HG03354 (cell line): ENCODE data around the gene ZDHHC9.

Experiments
- ATAC-seq: cut with Tn5 transposase; IDR thresholded peaks from one replicate; pipeline ENCODE4 v1.9.1; 2021; ENCODE audit warnings: mild to moderate bottlenecking; ENCODE audit not compliant: unreplicated experiment, poor library complexity, severe bottlenecking

Gene ZDHHC9

DNA sequence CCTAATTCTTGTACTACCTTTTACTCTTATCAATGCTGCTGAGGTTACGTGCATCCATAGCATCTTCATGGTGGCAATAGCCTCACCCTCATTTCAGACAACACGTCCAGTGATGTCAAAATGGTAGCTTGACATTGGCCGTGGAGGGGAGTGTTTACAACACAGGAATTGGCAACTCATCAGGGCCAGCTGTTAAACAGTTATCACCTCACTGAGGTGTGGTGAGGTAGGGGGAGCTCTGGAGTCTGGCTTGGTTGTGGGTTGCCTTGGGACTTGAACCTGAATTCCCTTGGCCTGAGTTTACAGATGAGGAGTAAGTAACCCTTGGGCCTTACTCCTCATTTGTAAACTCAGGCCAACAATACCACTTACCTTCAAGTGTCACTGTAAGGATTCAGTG lies 53.5 kb downstream of the ZDHHC9 start:
- no peak for ATAC-seq

DNA sequence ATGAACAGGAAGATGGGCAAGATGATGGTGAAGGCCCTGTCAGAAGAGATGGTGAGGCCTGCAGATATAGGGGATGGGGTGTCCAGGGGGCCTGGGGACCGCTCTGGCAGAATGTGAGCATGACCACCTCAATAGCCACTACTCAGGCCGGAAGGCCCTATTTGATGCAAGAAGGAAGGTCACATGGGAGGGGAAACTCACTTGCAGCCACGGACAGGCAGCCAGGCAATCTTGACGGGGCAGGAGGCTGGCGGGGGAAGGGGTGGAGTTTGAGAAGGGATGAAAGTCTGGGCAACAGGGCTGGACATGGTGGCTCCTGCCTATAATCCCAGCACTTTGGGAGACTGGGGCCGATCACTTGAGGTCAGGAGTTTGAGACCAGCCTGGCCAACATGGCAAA lies 55.2 kb downstream of the ZDHHC9 start:
- no peak for ATAC-seq

DNA sequence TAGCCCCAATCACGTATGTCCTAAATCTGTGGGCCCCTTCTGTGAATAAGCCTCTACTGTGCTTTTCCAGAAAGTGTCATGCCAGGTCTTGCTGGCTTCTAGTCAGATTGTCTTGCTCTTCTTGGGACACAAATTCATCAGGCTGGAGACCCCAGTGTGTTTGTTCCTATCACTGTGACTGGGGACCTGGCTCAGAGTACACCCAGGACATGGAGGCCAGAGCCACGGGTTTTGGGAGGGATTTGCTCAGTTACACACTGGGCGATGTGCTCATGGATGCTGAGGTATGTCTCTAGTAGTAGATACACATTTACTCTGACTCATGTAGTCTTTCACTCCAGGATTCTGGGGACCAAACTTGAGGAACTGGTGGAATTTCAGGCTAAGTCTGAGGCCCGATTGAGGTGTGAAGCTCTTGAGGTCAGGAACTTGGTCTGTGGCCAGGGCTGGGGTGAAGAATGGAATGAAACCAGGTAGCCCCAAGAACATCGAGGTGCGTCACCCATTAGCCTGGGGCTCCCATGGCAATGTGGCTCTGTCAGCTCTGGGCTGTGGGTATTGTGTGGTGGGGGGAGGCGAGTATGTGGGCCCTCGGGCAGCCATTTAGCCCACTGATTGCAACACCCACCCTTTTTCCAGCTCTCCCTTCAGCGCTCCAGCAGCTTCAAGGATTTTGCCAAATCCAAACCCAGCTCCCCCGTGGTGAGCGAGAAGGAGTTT lies 56.2 kb downstream of the ZDHHC9 start:
- ATAC-seq = no peak

DNA sequence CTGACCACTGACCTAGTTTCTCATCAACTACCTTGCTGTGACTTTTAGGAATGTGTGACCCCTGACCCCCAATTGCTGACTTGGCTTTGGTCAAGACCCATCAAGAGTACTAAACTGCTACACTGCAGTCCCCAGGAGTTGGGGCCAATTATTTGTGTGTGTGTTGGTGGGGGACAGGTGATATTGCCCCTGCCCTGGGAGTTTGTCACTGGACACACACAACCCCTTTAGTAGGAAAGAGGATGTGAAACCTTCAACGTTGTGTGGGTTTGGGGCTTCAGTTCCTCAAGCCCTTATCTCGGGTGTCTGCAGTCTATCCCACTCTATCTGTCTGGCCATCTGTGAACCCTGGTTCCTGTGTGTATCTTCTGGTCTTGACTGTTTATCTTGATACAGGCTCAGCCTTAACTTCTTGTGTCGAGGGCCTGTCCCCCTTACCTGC lies 57.5 kb downstream of the ZDHHC9 start:
- ATAC-seq = peak; percentile 88

DNA sequence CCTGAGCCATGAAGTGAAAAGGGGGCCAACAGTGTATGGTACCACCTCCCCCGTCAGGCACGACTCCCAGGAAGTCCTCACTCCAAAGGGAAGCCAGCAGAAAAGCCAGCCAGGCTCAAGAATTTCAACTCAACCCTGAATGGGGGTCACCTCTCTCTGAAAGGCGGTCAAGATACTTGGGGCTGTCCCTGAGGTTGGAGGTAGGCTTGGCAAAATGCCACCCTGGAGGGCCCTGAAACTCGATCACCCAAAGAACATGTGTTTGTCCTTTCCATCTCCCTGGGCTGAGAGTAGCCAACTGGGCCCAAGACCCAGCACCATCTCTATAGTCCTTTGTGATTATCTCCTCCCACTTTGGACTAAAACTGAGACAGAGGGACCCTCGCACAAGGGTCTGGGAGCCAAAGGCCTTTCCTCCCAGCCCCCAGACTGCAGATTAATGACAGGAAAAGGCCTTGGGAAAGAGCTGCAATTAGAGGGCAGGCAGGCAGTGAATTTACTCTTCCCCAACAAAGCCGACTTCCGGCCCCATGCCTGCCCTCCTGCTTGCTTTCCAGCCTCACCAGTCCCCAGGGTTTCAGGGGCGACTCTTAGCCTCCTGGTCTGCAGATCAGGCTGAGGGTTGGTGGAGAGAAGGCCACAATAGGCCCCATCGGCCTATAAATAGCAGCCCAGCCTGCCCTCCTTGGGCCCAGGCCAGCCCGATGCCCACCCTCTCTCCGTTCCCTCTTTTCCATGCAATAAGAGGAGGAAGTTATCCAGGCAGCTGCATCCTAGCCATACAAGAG lies 58.3 kb downstream of the ZDHHC9 start:
- no peak for ATAC-seq

DNA sequence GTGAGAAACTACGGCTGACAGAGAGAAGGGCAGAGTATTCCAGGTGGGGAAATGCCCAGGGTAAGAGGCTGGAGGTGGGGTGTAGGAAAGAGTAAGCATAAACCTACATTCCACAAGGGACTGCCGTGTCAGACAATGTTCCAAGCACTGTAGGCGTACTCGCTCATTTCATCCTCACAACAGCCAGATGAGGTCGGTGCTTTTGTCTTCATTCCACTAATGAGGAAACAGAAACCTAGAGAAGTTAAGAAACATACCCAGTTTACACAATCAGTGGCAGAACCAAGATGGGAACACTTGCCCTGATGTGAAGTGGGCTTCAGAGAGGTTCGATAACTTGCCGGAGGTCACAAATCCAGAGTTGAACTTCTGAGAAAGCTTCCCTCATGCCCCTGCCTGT lies 59.3 kb downstream of the ZDHHC9 start:
- no peak for ATAC-seq

DNA sequence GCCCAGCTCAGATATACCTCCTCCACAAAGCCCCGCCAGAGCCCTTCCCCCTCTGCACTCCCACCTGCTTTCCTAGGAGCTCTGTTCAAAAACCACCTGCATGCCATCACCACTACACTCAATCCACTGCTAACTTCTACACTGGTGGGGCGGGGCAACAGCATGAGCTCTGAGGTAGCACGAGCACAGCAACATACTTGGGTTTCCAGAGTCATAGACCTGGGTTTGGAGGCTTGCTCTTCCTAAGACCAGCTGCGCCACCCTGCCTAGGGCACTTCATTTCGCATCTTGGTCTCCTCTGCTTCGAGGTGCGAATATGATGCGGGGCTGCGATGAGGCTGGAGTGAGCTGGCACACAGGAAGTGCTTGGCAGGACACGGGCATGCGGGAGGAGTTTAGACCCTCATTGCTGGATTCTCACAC lies 60.4 kb downstream of the ZDHHC9 start:
- no peak for ATAC-seq

DNA sequence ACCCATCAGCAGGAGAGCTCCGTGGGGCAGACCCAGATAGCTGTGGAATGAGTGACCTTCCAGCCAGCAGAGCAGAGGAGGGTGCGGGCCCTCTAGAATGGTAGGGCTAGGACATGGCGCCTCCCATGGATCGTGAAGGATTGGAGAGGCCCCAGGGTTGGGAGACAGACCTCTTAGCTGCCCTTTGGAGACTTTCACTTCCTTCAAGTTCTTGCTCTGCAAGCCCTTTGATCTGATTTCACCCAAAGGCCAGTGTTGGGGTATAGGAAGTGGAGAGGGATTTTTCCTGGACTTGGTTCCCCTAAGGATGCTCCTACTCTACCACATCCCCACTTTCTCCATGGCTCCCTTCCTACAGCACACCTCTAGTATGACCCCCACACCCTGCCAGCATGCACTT lies 61.0 kb downstream of the ZDHHC9 start:
- no peak for ATAC-seq

DNA sequence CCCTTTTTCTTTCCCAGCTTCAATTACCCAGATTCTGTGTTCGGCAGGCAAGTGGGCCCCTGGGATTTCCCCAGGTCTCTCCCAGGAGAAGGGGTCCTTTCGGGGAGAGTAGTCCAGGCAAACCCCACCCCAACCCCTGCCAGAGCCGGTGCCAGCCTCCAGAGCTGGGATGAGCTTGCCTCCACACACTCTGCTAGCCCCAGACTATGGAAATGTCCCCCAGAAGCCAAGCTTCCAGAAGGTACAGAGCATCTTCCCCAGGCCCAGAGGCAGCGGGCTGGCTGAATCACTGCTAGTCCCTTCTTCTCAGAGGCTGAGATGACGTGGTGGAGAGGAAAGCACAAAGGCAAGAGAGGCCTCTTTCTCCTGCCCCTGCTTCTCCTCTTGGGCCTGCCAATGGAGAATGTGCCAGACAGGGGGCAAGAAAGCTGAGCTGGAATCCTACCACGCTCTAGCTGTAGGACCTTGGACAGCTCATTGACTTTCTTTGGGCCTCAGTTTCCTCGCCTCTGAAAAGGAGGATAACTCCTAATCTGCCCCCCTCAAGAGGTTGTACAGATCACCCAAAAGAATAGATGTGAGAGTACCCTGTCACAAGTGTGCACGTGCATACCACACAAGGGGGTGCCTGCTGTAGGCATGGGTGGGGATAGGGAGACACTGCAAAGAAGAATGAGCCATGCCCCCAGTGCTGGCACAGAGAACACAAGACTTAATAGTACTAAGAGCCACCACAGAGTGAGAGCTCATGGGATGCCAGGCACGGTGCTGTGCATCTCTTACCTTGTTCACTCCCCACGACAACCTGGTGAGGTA lies 61.8 kb downstream of the ZDHHC9 start:
- ATAC-seq = no peak

DNA sequence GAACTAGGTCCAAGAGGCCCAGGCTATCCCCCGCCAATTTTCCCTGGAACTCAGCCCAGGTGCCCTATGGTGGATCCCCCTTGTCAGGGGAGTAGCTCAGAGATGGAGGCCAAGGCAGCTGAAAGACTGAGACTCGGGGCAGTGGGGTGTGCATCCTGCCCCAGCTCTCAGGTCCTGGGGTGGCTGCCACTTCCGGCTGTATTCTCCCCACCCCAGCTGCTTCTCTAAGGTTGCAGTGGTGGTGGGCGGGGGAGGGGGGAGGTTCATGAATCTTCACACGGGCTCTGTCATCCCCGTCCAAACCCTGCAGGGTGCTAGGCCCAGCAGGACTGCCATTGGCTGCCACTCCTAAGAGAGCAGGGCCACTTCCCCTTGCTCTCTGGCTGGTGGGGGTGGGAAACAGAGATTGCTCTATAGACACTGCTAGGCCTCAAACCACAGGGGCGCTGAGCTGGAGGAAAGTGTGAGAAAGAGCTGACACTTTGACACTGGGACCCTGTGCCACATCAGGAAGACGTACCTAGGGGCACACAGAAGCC lies 62.5 kb downstream of the ZDHHC9 start:
- peak; percentile 76 for ATAC-seq

DNA sequence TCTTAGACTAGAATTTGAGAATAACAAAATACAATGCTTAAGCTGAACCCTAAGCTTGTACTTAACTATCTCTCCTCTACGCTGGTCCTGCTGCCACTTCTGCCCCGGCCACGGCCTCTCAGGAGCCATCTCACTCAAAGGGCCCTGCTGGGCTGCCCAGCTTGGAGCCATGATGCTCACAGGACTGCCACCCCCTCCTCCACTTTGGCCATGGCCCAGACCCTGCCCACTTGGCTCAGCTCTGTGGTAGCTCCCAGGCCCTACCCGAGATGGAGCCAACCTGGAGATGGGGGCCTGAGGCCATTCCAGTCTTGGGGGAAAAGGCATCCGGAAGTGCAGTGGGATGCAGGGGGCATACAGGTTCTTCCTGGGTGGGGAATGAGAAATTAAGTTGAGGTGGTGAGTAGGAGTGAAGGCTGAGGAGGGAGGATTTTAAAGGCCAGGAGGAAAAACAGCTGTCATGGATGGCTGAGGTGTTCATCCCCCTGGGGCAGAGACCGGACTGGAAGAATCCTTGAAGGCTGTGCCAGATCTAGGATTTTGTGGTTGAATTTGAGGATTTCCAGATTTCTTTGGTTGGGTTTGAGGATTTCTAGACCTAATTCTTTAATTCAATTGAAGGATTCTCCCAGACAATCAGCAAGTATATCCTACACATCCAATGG lies 63.1 kb downstream of the ZDHHC9 start:
- ATAC-seq = no peak

DNA sequence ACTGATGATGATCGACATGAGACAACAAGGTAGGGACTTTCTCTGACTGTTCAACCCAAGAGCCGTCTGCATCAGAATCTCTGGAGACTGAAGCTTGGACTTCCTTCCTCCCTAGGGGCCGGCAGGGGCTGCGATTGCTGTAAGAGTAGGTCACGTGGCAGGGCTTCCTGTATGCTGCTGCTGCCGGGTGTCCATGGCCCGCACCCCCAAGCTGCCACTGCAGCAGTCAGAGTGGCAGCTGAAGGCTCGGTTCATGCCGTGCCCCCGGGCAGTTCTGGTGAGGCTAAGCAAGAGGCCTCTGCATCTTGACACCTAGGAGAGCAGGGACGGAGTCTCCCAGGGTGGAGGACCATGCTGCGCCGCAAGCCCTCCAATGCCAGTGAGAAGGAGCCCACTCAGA lies 63.9 kb downstream of the ZDHHC9 start, which contains the start of gene SASH3:
Gene SASH3 (plus strand): TSS at position 203 of the 400 bp plus-strand sequence. CDS start 149 bp downstream, at position 352.
- peak; percentile 37 for ATAC-seq

DNA sequence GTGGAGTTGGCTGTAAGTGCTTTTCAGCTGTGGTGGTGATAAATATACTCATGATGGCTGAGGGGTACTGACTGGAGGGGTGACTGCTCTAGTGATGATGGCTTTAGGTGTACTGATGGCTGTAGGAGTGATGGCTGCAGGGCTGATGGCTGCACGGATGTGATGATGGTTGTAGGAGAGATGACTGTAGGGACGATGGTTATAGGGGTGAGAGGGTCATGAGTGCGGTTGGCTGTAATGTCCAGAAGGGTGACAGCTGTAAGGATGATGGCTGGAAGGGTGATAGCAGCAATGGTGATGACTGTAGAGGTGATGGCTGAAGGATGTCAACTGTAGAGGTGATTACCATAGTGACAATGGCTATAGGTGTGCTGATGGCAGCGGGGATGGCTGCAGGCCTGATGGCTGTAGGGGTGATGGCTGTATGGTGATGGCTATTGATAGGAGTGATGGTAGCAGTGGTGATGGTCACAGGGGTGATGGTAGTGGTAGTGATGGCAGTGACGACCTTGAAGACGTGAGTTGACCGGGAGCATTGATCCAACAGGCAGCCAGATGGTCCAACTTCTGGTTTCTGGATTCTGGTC lies 64.5 kb downstream of the ZDHHC9 start:
- no peak for ATAC-seq

DNA sequence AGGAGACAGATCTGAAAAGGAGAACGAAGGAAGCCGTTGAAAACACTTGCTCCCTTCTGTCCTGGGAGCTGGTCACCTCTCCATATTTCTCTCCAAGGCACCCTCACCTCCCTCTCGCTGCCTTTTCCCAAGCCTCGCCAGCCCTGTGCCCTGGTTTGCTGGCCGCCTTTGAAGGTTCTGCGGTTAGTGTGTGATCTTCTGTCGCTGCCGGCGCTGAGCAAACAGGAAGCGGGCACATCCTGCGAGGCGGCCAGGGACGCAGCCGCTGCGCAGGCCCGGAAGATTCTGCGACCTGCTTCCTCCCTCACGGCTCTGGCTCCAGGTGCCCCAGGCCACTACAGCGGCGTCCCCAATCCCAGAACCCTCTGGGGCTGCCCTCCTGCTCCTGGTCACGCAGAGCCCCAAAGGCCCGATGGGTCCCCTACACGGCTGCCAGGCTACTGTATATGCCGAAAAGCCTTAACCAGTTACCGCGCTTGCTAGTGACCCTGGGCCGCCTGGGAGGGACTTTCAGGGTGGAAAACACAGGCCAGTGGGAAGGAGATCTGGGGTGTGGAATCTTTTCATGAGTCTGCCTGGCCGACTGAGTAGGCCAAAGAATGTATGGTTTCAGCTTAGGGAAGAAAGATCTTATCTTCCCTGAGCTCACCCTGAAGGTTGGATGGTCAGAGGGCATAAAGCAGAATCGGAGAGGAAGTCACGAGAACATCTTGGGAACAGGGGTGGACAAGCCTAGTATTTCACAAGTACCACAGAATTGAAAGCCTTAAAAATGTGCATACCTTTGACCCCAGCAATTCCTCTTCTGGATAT lies 66.3 kb downstream of the ZDHHC9 start:
- peak; percentile 27 for ATAC-seq

DNA sequence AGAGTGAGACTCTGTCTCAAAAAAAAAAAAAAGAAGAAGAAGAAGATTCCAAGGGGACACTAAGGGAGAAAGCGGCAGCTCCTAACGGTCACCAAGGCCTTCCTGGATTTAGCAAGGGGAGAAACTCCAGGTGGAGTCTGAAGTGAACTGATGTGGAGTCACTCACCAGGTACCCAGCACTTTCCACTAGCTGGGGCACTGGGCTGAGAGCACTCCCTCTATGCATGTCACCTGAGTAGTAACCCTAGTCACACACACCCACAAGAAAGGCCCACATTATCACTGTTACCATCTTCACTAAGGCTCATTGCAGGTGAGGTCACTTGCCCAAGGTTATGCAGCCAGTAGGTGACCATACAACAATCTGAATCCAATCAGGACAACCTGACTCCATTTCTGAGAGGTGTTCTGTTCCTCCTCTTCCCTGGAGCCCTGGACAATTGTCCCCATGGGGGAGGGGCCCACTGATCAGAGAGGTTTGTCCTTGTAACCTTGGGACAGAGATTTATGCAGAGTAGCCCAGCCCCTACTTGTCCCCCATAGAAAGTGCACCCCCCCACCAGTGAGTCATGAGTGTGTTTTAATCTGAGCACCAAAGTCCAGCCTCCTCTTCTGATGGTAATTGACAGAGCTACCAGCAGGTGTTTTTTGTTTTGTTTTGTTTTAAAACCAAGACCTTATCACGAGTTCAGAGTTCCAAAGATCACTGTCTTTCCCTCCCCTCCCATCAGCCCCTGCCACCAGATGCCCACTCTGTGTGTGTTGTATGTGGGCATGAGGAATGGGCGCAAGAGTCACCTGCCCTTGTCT lies 69.8 kb downstream of the ZDHHC9 start:
- no peak for ATAC-seq

DNA sequence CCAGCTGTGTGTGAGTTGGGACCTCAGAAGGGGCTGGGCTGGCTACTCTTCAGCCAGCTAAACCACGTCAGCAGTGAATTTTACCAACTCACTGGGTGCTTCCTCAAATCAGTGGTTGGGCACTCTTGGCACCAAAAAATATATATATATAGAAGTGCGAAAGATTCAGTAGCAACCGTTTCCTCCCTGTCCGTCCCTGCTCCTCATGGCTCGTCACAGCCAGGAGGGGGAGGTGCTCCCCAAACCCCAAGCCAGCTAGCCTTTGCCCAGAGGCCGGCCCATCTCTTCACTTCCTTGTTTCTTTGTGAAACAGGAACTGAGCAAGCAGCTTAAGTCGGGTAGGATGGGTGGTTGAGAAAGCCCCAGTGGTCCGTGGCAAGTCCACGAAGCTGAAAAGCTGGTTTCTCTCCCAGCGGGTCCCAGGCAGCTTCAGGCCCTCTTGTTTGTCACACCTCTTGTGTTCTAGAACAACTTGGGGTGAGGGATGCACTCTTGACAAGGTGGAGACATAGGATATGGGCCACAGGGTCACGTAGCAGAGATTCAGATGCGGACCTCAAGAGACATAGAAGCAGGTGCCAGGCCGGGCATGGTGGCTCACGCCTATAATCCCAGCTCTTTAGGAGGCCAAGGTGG lies 70.8 kb downstream of the ZDHHC9 start:
- ATAC-seq = peak; percentile 76
